Ovary (tissue), 9 donors: ENCODE data around the gene QPCT. TPM values are rescaled to one million over a fixed set of nuclear protein-coding genes. Genes with fewer than 3 reads are reported as not detected.

Source experiments
- DNase-seq, 5 donors: peaks; one replicate each; pipeline ENCODE4 v3.0.0-alpha.2; 2019 to 2020
- H3K27ac ChIP-seq, 2 donors: fragments of 200-600 bp; one replicate each; pipeline versions ENCODE4 v1.5.1 to v1.8.0; 2019 to 2022
- H3K27me3 ChIP-seq: fragments of 200-600 bp; one replicate; pipeline ENCODE4 v1.8.0; 2022
- H3K36me3 ChIP-seq: fragments of 200-600 bp; sonication (generic); one replicate; pipeline ENCODE4 v1.5.1; 2019
- H3K4me1 ChIP-seq: one replicate; pipeline ENCODE4 v1.8.1; 2013; ENCODE audit warnings: mild to moderate bottlenecking, moderate library complexity; ENCODE audit not compliant: insufficient read depth
- H3K4me3 ChIP-seq: fragments of 200-600 bp; sonication (generic); one replicate; pipeline ENCODE4 v1.5.1; 2017
- H3K9me3 ChIP-seq, 2 donors: fragments of 200-600 bp in 1 of 2; sonication (generic) in 1 of 2; one replicate each; pipeline versions ENCODE4 v1.5.1 to v1.8.1; 2013 to 2019; ENCODE audit warnings: mild to moderate bottlenecking in 1 of 2, moderate library complexity in 1 of 2
- CTCF ChIP-seq, 3 donors: fragments of 450-650 bp in 2 of 3; fragments of 200-600 bp in 1 of 3; IDR thresholded peaks; one replicate each; pipeline versions ENCODE4 v1.5.1 to v1.8.0; 2016 to 2022; ENCODE audit warnings: antibody characterized with exemption in 3 of 3, mild to moderate bottlenecking in 1 of 3
- EP300 ChIP-seq: sonication (generic); formaldehyde crosslinking; IDR thresholded peaks from one replicate; pipeline ENCODE4 v1.6.1; 2017; ENCODE audit warnings: antibody characterized with exemption
- POLR2A ChIP-seq: fragments of 450-650 bp; IDR thresholded peaks from one replicate; pipeline ENCODE4 v1.6.1; 2017; ENCODE audit warnings: antibody characterized with exemption, mild to moderate bottlenecking, moderate library complexity
- WGBS, 3 donors: extraction: QIAGEN DNeasy Blood & Tissue Kit in 1 of 3; methylation state at CpG; one replicate each; pipeline versions ENCODE4 v1.1.5 to v1.1.7; 2013 to 2017; 5-methylcytosine and 5-hydroxymethylcytosine counted together
- intact Hi-C, 4 donors: fragments of 100-400 bp; cut with DNase I; formaldehyde crosslinking; loops; one replicate each; pipeline versions ENCODE4 v1.11.0 to v1.15.1; 2022 to 2023
- polyA plus RNA-seq, 2 donors: library from polyadenylated mRNA; stranded (reverse); fragments of 200-250 nt in 1 of 2; fragments of 350-450 nt in 1 of 2; fragmentation: Illumina TruSeq in 1 of 2; extraction: RNeasy Lipid Tissue Mini Kit (QIAGEN cat#74804) in 1 of 2; gene quantifications; one replicate each; pipeline ENCODE4 v1.2.3, GENCODE V29; 2013 to 2014
- total RNA-seq, 7 donors: library from RNA; depleted of rRNA in 2 of 7; stranded (reverse); fragments of >200 nt in 2 of 7; fragmentation: NEBNext Ultra II Directional in 3 of 7; extraction: Animal tissue kit (Norgen Biotek cat#: 25700) in 3 of 7; gene quantifications; one replicate each; pipeline versions ENCODE4 v1.1.0 to v1.2.4, GENCODE V29; 2016 to 2023
- donor health status: DM: no; HTN: no; CAD: no; lungs with moderate emphysema.
- donor health status: DM: no; HTN: no; CAD: no.
- donor health status: Bipolar disorder and iron deficiency.
- donor health status: DM: yes; HTN: yes; CAD: no.
- donor health status: DM: no; HTN: no; CAD: no.
- donor health status: DM: yes; HTN: yes; CAD: no.

Gene QPCT
- total and polyA plus RNA-seq, 9 donors, result 0.35 to 17.7 (median 1.5) TPM

DNA sequence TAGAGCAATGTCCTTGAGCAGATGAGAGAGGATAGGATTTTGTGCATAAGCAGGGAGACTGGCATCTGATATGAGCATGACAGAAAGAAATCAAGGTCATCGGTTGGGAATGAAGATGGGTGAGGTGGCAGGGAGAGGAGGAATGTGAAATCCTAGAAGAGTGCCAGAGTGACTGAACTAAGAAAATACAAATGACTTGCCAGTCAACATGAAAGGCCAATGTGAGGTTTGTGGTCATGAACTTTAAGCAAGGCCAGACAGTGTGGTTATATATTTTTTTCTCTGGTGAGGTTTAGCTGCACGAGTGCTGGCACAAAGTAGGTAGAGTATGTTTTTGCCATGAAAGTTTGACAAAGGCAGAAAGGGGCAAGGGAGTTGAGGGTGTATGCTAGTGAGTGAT, 21.2 kb downstream of the QPCT start:
- no peak overlapping the region for H3K4me3 ChIP-seq
- H3K27me3 ChIP-seq, result no peaks in the 10 kb centered on the region
- H3K36me3 ChIP-seq, result no peaks in the 10 kb centered on the region
- H3K27ac ChIP-seq, result no peak overlapping the region
- H3K4me1 ChIP-seq, result no peaks in the 10 kb centered on the region
- no peak for DNase-seq
- intact Hi-C loops, result no loop called here
- no peaks in the 10 kb centered on the region for H3K9me3 ChIP-seq
- WGBS, 3 donors, result 76 to 85% (median 80%) methylated on average over 2 of the region's 2 CpGs
- TF ChIP-seq POLR2A (no peak), EP300 (no peak), CTCF (IDR thresholded peaks at IDR 0.05) (no peak)

DNA sequence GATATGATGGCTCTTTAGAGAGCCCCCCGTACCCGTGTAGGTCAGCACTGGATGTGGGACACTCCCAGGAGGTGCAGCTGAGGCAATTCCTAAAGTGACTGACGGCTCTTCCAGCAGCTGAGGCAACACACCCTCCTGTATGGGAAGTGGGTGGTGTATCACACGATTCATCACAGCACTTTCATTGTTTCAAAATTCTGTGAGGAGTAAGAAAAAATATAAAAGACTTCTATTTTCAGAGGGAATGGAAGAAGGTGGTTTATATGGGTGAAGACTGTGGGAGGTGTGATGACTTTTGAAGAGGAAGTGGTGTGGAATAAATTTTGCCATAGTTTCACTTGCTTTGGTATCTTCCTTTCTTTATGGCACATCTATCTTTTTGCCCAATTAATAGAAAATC, 22.3 kb downstream of the QPCT start:
- H3K27ac ChIP-seq, result no peak overlapping the region
- no peaks in the 10 kb centered on the region for H3K36me3 ChIP-seq
- WGBS, 3 donors, result 72 to 76% (median 73%) methylated on average over 4 of the region's 4 CpGs
- H3K4me3 ChIP-seq, result no peak overlapping the region
- DNase-seq, result no peak
- TF ChIP-seq CTCF (IDR thresholded peaks at IDR 0.05), result no peak
- no peak for TF ChIP-seq EP300
- TF ChIP-seq POLR2A, result no peak
- no peaks in the 10 kb centered on the region for H3K4me1 ChIP-seq
- H3K9me3 ChIP-seq, result no peaks in the 10 kb centered on the region
- intact Hi-C loops, result no loop called here
- H3K27me3 ChIP-seq, result no peaks in the 10 kb centered on the region

DNA sequence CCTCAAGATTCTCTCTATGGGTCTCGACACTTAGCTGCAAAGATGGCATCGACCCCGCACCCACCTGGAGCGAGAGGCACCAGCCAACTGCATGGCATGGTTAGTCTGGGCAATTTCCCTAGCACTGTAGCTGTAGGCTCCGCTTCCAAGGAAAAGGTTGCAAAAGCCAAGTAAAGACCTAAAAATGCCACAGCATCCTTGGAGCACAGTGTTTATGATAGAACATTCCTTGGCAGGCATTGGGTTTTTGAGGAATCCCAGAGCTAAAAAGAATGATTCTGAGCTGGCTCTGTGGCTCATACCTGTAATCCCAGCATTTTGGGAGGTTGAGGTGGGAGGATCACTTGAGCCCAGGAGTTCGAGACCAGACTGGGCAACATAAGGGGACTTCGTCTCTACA, 22.9 kb downstream of the QPCT start:
- TF ChIP-seq CTCF (IDR thresholded peaks at IDR 0.05) (no peak), EP300 (no peak), POLR2A (no peak)
- no peak for DNase-seq
- Histone ChIP-seq H3K4me3 (no peak overlapping the region), H3K4me1 (no peaks in the 10 kb centered on the region), H3K36me3 (no peaks in the 10 kb centered on the region), H3K27me3 (no peaks in the 10 kb centered on the region), H3K9me3 (no peaks in the 10 kb centered on the region), H3K27ac (no peak overlapping the region)
- intact Hi-C loops, result no loop called here
- 92 to 93% (median 92%) methylated on average over 7 of the region's 7 CpGs for WGBS, 3 donors

DNA sequence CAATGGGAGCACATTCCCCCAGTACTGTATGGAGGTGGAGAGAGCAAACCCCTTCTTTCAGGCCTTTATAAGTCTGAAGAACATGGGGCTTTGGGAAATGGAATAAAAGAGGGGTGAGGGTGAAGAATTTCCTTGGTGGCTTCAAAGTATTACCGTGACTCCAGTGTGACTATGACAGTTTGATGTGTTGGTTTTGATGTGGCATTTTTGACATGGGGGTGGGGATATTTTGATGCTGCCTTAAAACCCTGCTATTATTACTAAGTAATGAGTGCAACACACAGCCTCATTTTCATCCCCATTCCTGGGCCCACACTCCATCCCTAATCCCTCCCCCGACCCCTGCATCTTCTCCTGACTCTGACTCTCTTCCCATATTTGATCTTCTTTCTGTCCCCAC, 23.6 kb downstream of the QPCT start:
- TF ChIP-seq POLR2A, result no peak
- TF ChIP-seq CTCF (IDR thresholded peaks at IDR 0.05), result no peak
- no peak for TF ChIP-seq EP300
- Histone ChIP-seq H3K9me3 (no peaks in the 10 kb centered on the region), H3K4me3 (no peak overlapping the region), H3K27me3 (no peaks in the 10 kb centered on the region), H3K4me1 (no peaks in the 10 kb centered on the region), H3K36me3 (no peaks in the 10 kb centered on the region), H3K27ac (no peak overlapping the region)
- DNase-seq, result no peak
- intact Hi-C loops, result no loop called here
- 93 to 98% (median 97%) methylated on average over 2 of the region's 2 CpGs for WGBS, 3 donors

- TF ChIP-seq POLR2A (no peak), CTCF (IDR thresholded peaks at IDR 0.05) (no peak), EP300 (no peak)
- Histone ChIP-seq H3K4me1 (no peaks in the 10 kb centered on the region), H3K27me3 (no peaks in the 10 kb centered on the region), H3K9me3 (no peaks in the 10 kb centered on the region), H3K27ac (no peak overlapping the region), H3K4me3 (no peak overlapping the region), H3K36me3 (no peaks in the 10 kb centered on the region)
- intact Hi-C loops, result no loop called here
- 69 to 78% (median 75%) methylated on average over 1 of the region's 1 CpG for WGBS, 3 donors
- DNase-seq, result no peak
Observed at GRCh38 chr2:37370666-37371065, 26.2 kb downstream of the QPCT start.
